ENCODE measurements around the gene FDXACB1. TPM values are rescaled to one million over a fixed set of nuclear protein-coding genes. Genes with fewer than 3 reads are reported as not detected.
A peak's percentile ranks its signal among the peaks of the same experiment; 100 is the strongest.

Gene FDXACB1
- total and polyA plus RNA-seq, 3 donors from 2014 or later, result 7.2 to 7.8 (median 7.4) TPM

GRCh38 chr11:111870522-111870885, 8.5 kb downstream of the FDXACB1 start:
- no peaks in the 10 kb centered on the region for H3K9me3 ChIP-seq
- DNase-seq, result no peak
- peaks cover 7% of the 10 kb centered on the region for H3K4me1 ChIP-seq
- H3K27ac ChIP-seq, result peak overlapping the region in 1 of 2 donors; percentile 92
- no peaks in the 10 kb centered on the region for H3K36me3 ChIP-seq (ENCODE audit: low read depth, missing control alignments)
- peak overlapping the region; percentile 94 to 97 for H3K4me3 ChIP-seq
- intact Hi-C loops (cut with DNase I; ENCODE audit: low total_unique reads), result no loop called here
- H3K27me3 ChIP-seq, result no peaks in the 10 kb centered on the region
- TF ChIP-seq POLR2A (IDR thresholded peaks at IDR 0.05) (no peak), CTCF (IDR thresholded peaks at IDR 0.05) (no peak)

- 79 to 88% methylated on average over 1 of the region's 1 CpG for WGBS, 2 donors
Measured at GRCh38 chr11:111870113-111870512, 8.9 kb downstream of the FDXACB1 start.

GRCh38 chr11:111860257-111860656, 18.7 kb downstream of the FDXACB1 start:
- Histone ChIP-seq H3K4me1 (no peaks in the 10 kb centered on the region), H3K27ac (no peak overlapping the region), H3K9me3 (no peaks in the 10 kb centered on the region), H3K36me3 (ENCODE audit: low read depth, missing control alignments) (no peaks in the 10 kb centered on the region), H3K4me3 (no peak overlapping the region), H3K27me3 (no peaks in the 10 kb centered on the region)
- DNase-seq, result no peak
- intact Hi-C loops (cut with DNase I; ENCODE audit: low total_unique reads), result no loop called here
- TF ChIP-seq CTCF (IDR thresholded peaks at IDR 0.05) (no peak), POLR2A (IDR thresholded peaks at IDR 0.05) (no peak)
- 90 to 94% methylated on average over 3 of the region's 3 CpGs for WGBS, 2 donors

More at GRCh38 chr11:111870113-111870512, 8.9 kb downstream of the FDXACB1 start:
- no peak overlapping the region for H3K4me3 ChIP-seq
- H3K4me1 ChIP-seq, result peaks cover 7% of the 10 kb centered on the region
- no peak overlapping the region for H3K27ac ChIP-seq
- no peaks in the 10 kb centered on the region for H3K27me3 ChIP-seq
- no peaks in the 10 kb centered on the region for H3K9me3 ChIP-seq
- intact Hi-C loops (cut with DNase I; ENCODE audit: low total_unique reads), result no loop called here
- no peaks in the 10 kb centered on the region for H3K36me3 ChIP-seq (ENCODE audit: low read depth, missing control alignments)
- DNase-seq, result no peak
- TF ChIP-seq CTCF (IDR thresholded peaks at IDR 0.05), result no peak
- TF ChIP-seq POLR2A (IDR thresholded peaks at IDR 0.05), result no peak

GRCh38 chr11:111855506-111855905, 23.5 kb downstream of the FDXACB1 start:
- Histone ChIP-seq H3K36me3 (ENCODE audit: low read depth, missing control alignments) (no peaks in the 10 kb centered on the region), H3K27me3 (no peaks in the 10 kb centered on the region)
- no peak for DNase-seq

More at GRCh38 chr11:111855506-111855905, 23.5 kb downstream of the FDXACB1 start:
- Histone ChIP-seq H3K4me1 (no peaks in the 10 kb centered on the region), H3K27ac (no peak overlapping the region), H3K9me3 (no peaks in the 10 kb centered on the region), H3K4me3 (no peak overlapping the region)
- TF ChIP-seq CTCF (IDR thresholded peaks at IDR 0.05), result no peak
- no peak for TF ChIP-seq POLR2A (IDR thresholded peaks at IDR 0.05)
- intact Hi-C loops (cut with DNase I; ENCODE audit: low total_unique reads), result no loop called here

Data from testis (tissue), 3 donors.